Skeletal muscle tissue (tissue), 4 donors: ENCODE results near the gene CACNG7. TPM values are rescaled to one million over a fixed set of nuclear protein-coding genes. Genes with fewer than 3 reads are reported as not detected.

ENCODE experiments used
- H3K27ac ChIP-seq: one replicate; pipeline ENCODE4 v1.7.0; 2013; ENCODE audit warnings: mild to moderate bottlenecking, low read depth, low read length, inconsistent platforms
- H3K27me3 ChIP-seq, 3 donors: one replicate each; pipeline ENCODE4 v1.7.0; 2013; ENCODE audit warnings: low read length in 3 of 3; ENCODE audit not compliant: control insufficient read depth in 3 of 3, insufficient read depth in 3 of 3
- H3K36me3 ChIP-seq, 3 donors: one replicate each; pipeline ENCODE4 v1.7.0; 2013; ENCODE audit warnings: low read length in 3 of 3; ENCODE audit not compliant: control insufficient read depth in 3 of 3, insufficient read depth in 3 of 3
- H3K4me1 ChIP-seq, 3 donors: one replicate each; pipeline ENCODE4 v1.7.0; 2013; ENCODE audit warnings: low read length in 3 of 3, mild to moderate bottlenecking in 3 of 3; ENCODE audit not compliant: control insufficient read depth in 3 of 3, insufficient read depth in 3 of 3
- H3K4me3 ChIP-seq, 3 donors: one replicate each; pipeline ENCODE4 v1.7.0; 2013; ENCODE audit warnings: low read length in 3 of 3
- H3K9ac ChIP-seq, 3 donors: one replicate each; pipeline ENCODE4 v1.7.0; 2013; ENCODE audit warnings: low read length in 3 of 3, mild to moderate bottlenecking in 3 of 3, moderate library complexity in 2 of 3, low read depth in 1 of 3
- H3K9me3 ChIP-seq, 3 donors: one replicate each; pipeline ENCODE4 v1.7.0; 2013; ENCODE audit warnings: low read length in 3 of 3; ENCODE audit not compliant: control insufficient read depth in 3 of 3
- total RNA-seq: library from RNA; depleted of rRNA; stranded (reverse); fragments of >200 nt; gene quantifications from one replicate; pipeline ENCODE4 v1.2.3, GENCODE V29; 2014
- donor health status: Osteomylitis.

CACNG7 gene
- total RNA-seq, 1 donor from 2014 or later = not detected

GRCh38 chr19:53878776-53879139 is 30.3 kb upstream of the CACNG7 start:
- no peaks in the 10 kb centered on the region for H3K9me3 ChIP-seq
- peak overlapping the region in 2 of 3 donors; percentile 16 to 45 for H3K9ac ChIP-seq
- peaks cover 20 to 35% (median 31%) of the 10 kb centered on the region in 3 donors for H3K27me3 ChIP-seq
- H3K4me3 ChIP-seq = peak overlapping the region; percentile 58 to 72 (median 65)
- H3K27ac ChIP-seq = no peak overlapping the region
- peaks cover 6 to 10% (median 7%) of the 10 kb centered on the region in 3 donors for H3K36me3 ChIP-seq
- H3K4me1 ChIP-seq = peaks cover 15 to 29% (median 17%) of the 10 kb centered on the region in 3 donors

DNA sequence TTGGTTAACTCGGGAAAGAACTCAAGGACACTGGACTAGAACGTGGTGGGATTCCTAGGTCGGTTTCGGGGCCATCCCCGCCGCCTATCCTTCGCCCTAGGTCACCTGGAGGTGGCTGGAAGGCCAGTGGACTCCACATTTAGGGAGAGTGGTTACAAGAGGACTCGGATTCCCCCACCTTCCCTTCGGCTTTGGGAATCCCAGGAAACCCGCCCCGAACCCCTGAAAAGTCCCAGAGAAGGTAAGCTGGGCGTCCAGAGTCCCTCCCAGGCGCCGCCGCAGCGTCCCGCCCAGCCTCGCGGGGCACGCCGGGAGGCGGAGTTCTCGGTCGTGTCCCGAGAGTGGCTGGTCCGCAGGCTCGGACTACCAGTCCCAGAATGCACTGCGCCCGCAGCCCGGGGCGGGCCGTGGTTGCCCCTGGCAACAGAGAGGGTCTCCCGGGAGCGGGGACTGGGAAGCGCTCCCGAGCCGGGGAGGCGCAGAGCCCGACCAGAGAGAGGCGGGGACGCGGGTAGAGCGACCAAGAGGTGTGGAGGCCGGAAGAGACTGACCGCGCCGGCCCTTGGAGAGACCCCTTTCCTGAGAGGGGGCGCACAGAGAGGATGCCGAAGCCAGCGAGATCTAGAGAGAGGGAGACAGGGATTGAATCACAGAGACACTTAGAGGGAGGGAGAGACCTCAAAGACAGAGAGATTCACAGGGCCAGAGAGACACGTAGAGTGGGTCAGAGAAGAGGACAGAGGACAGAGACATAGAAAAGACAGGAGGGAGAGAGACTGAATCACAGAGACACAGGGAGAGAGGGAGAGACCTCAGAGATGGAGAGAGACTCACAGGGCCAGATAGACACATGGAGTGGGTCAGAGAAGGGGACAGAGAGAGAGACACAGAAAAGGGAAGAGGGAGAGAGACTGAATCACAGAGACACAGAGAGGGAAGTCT is 29.7 kb upstream of the CACNG7 start:
- H3K4me3 ChIP-seq = peak overlapping the region; percentile 58 to 72 (median 65)
- no peaks in the 10 kb centered on the region for H3K9me3 ChIP-seq
- H3K4me1 ChIP-seq = peaks cover 9 to 26% (median 13%) of the 10 kb centered on the region in 3 donors
- H3K9ac ChIP-seq = peak overlapping the region in 2 of 3 donors; percentile 16 to 48
- H3K36me3 ChIP-seq = peaks cover 0 to 4% (median under 1%) of the 10 kb centered on the region in 3 donors
- H3K27me3 ChIP-seq = peaks cover 26 to 40% (median 37%) of the 10 kb centered on the region in 3 donors
- H3K27ac ChIP-seq = no peak overlapping the region

DNA sequence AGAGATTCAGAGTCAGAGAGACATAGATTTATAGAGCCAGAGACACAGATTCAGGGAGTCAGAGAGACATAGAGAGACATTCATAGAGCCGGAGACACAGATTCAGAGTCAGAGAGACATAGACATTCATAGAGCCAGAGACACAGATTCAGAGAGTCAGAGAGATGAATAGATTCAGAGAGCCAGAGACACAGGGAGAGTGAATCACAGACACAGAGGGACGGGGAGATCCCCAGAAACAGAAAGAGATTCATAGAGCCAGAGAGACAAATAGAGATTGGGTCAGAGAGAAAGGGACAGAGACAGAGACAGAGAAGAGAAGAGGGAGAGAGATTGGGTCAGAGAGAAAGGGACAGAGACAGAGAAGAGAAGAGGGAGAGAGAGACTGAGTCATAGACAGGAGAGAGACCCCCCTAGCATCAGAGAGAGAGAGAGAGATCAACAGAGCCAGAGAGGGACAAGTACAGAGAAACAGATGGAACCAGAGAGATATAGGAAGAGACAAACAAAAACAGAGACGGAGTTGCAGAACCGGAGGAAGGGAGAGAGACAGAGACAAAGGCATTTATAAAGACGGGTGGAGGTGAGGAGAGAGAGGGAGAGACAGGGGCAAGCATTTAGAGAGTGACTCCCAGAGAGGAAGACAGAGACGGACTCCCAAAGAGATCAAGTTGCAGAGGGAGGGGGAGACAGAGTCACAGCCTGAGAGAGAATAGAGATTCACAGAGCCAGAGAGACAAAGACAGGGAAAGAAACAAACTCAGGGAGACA is 28.2 kb upstream of the CACNG7 start:
- Histone ChIP-seq H3K27me3 (peaks cover 32 to 46% (median 42%) of the 10 kb centered on the region in 3 donors), H3K9ac (no peak overlapping the region), H3K9me3 (no peaks in the 10 kb centered on the region), H3K4me1 (peaks cover 8 to 25% (median 11%) of the 10 kb centered on the region in 3 donors), H3K4me3 (no peak overlapping the region), H3K36me3 (no peaks in the 10 kb centered on the region), H3K27ac (no peak overlapping the region)

- Histone ChIP-seq H3K27ac (no peak within 1 kb of the TSS), H3K27me3 (peaks cover 32 to 49% (median 42%) of the 10 kb centered on the region in 3 donors), H3K36me3 (no peaks in the 10 kb centered on the region), H3K9me3 (no peaks in the 10 kb centered on the region), H3K9ac (no peak within 1 kb of the TSS), H3K4me3 (peak within 1 kb of the TSS in 1 of 3 donors; percentile 22), H3K4me1 (peaks cover 8 to 25% (median 11%) of the 10 kb centered on the region in 3 donors)
Measured at GRCh38 chr19:53881482-53882390, 27.3 kb upstream of the CACNG7 start, which contains the start of gene PRKCG. Gene PRKCG, plus strand, starts transcription at chr19:53882197. Its CDS starts 298 bp downstream, at chr19:53882495.

DNA sequence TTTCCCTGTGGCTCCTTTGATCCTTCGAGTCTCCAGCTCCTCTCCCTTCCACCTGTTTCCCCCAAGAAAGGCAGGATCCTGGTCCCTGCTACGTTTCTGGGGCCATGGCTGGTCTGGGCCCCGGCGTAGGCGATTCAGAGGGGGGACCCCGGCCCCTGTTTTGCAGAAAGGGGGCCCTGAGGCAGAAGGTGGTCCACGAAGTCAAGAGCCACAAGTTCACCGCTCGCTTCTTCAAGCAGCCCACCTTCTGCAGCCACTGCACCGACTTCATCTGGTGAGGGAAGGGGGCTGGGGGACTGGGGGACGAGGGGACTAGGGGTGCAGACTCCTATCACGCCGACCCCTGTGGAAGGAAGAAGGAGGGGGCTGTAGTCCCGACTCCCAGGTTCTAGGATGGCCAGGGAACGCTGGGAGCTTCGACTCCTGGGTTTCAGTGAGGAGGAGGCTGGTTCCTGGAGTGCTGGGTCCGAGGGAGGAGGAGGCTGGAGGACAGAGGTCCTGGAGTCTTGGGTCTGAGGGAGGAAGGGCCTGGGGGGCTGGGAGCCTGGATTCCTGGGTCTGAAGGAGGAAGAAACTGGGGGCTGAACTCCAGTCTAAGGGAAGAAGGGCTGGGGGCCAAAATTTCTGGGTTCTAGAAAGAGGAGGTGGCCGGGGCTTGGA is 26.6 kb upstream of the CACNG7 start:
- no peak overlapping the region for H3K27ac ChIP-seq
- H3K9me3 ChIP-seq = no peaks in the 10 kb centered on the region
- no peaks in the 10 kb centered on the region for H3K36me3 ChIP-seq
- peaks cover 8 to 20% (median 8%) of the 10 kb centered on the region in 3 donors for H3K4me1 ChIP-seq
- no peak overlapping the region for H3K9ac ChIP-seq
- peaks cover 32 to 49% (median 42%) of the 10 kb centered on the region in 3 donors for H3K27me3 ChIP-seq
- no peak overlapping the region for H3K4me3 ChIP-seq

DNA sequence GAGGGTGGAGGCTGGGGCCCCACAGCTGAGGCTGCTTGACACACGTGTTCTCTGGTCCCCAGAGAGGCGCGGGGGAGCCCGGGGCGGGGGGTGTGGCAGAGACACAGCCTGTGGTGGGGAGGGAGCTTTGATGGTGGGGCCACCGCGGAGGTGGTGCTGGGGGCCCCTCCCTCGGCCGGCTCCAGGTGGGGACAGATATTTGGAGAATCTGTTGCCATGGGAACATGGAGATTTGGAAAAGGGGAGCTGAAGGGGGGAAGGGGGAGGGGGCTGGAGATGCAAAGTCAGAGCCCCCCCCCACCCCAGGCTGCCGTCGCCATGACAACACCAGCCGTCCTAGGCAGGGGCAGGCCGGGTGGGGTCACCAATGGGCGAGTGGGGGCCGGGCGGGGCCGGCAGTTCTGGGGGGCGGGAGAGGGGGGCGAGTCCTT is 25.8 kb upstream of the CACNG7 start:
- H3K9ac ChIP-seq = no peak overlapping the region
- H3K36me3 ChIP-seq = no peaks in the 10 kb centered on the region
- peaks cover 32 to 49% (median 42%) of the 10 kb centered on the region in 3 donors for H3K27me3 ChIP-seq
- H3K4me1 ChIP-seq = peaks cover 8 to 20% (median 8%) of the 10 kb centered on the region in 3 donors
- no peak overlapping the region for H3K27ac ChIP-seq
- H3K9me3 ChIP-seq = no peaks in the 10 kb centered on the region
- no peak overlapping the region for H3K4me3 ChIP-seq

DNA sequence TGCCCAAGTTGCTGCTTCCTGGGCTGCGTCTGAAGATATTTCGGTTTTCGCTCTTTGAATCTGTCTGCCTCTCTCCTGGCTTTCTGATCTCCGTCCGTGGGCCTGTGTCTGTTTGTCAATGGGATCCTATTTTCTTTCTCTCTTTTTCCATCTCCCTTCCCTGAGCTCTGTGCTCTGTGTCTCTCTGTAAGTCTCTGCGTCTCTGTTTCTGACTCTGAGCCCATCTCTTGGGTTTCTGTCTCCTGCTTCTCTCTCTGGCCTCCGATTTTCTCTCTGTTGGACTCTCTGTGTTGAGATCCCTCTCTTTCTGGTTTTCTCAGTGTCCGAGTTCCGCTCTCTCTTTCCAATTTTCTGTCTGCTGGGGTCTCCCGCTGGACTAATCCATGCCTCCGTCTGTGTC is 25.3 kb upstream of the CACNG7 start:
- Histone ChIP-seq H3K9ac (no peak overlapping the region), H3K4me1 (peaks cover 7 to 18% (median 8%) of the 10 kb centered on the region in 3 donors), H3K9me3 (no peaks in the 10 kb centered on the region), H3K4me3 (no peak overlapping the region), H3K36me3 (no peaks in the 10 kb centered on the region), H3K27ac (no peak overlapping the region), H3K27me3 (peaks cover 32 to 48% (median 42%) of the 10 kb centered on the region in 3 donors)

GRCh38 chr19:53884256-53884655 is 24.8 kb upstream of the CACNG7 start:
- Histone ChIP-seq H3K9me3 (no peaks in the 10 kb centered on the region), H3K27ac (no peak overlapping the region), H3K27me3 (peaks cover 32 to 43% (median 41%) of the 10 kb centered on the region in 3 donors), H3K4me3 (no peak overlapping the region), H3K9ac (no peak overlapping the region), H3K36me3 (no peaks in the 10 kb centered on the region), H3K4me1 (peaks cover 3 to 13% (median 4%) of the 10 kb centered on the region in 3 donors)
